ENCODE results near the gene CCL23.
"Not testable (repeated sequence)": the region's sequence is repeated elsewhere in the genome, so short reads cannot be mapped to it uniquely, and the experiment has no call there.

The CCL23 gene

GRCh38 chr17:36017799-36018198, at the start of gene CCL23:
Gene CCL23, minus strand, starts transcription at chr17:36017972. Its CDS starts 75 bp downstream, at chr17:36017897.
- DNase-seq (ENCODE audit: low spot score), result no peak

- DNase-seq (ENCODE audit: low spot score), result no peak
These were observed 48.7 kb upstream of the CCL23 start for GRCh38 chr17:36066365-36066985.

- DNase-seq (ENCODE audit: low spot score), result no peak
These were observed 46.2 kb upstream of the CCL23 start, which contains the start of gene CCL18 for GRCh38 chr17:36063786-36064541. Gene CCL18, plus strand, starts transcription at chr17:36064272. Its CDS starts 71 bp downstream, at chr17:36064343.

DNA sequence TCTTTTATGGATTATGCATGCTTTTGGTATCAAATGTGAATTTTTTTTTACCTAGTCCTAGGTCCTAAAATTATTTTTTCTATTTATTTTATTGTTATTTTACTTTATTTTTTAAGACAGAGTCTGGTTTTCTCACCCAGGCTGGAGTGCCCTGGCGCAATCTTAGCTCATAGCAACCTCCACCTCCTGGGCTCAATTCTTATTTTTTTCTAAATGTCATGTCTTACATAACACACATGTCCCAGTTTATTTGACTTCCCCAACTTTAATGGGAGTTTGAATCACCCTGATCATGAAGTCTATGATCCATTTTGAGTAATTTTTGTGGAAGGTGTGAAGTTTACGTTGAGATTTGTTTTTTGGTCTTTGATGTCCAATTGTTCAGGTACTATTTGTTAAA, 43.0 kb upstream of the CCL23 start:
- no peak for DNase-seq (ENCODE audit: low spot score)

DNA sequence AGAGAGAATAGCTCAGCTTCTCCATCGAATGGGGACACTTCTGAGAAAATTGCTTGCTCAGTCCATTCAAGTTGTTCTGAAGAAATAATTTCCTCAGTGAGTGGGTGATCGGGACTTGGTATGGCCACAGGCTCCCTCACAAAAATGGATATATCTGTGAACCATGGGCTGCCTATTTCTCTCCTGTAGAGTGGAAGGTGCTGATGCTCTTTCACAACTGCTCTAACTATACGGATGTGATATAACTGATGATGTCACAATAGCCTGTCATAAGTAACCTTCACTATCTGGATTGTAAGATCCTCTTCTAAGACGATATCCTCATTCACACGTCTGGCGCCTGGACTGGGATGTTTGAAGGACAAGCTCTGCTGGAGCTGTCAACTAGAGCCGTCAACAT, 41.6 kb upstream of the CCL23 start:
- DNase-seq (ENCODE audit: low spot score), result no peak

- DNase-seq (ENCODE audit: low spot score), result no peak
These were observed 40.1 kb upstream of the CCL23 start for GRCh38 chr17:36057911-36058310.

- DNase-seq (ENCODE audit: low spot score), result no peak
These were observed 38.2 kb upstream of the CCL23 start for GRCh38 chr17:36055921-36056520.

- no peak for DNase-seq (ENCODE audit: low spot score)
These were observed 37.4 kb upstream of the CCL23 start for GRCh38 chr17:36055171-36055570.

DNA sequence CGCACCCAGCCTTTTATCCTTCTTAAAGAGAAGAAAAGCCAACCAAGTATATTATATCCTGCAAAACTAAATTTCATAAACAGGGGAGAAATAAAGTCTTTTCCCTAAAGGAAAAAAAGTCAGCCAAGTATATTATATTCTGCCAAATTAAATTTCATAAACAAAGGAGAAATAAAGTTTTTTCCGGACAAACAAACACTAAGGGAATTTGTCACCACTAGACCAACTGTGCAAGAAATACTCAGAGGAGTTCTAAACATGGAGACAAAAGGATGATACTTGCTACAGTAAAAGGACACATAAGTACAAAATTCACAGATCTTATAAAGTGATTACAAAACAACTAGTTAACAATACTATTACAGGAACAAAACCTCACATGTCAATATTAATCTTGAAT, 31.9 kb upstream of the CCL23 start:
- no peak for DNase-seq (ENCODE audit: low spot score)

GRCh38 chr17:36048066-36048465, 30.3 kb upstream of the CCL23 start:
- no peak for DNase-seq (ENCODE audit: low spot score)

DNA sequence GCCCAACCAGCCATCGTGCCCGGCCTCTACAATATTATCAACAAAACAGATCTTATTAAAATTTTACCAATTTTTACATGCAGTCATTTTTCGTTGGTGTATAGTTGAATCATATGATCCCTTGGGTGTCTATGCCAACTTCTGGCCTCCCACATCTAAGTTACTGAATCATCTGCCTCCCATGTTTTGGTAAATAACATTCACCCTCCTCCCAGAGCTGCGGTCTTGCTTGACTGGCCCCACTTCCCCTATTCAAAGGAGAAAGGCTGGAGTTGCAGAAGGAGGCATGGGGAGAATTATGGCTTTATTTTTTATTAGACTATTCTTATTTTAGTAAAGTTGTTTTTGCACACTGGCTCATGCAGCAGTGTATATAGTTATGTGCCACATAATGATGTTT, 18.5 kb upstream of the CCL23 start:
- no peak for DNase-seq (ENCODE audit: low spot score)

DNA sequence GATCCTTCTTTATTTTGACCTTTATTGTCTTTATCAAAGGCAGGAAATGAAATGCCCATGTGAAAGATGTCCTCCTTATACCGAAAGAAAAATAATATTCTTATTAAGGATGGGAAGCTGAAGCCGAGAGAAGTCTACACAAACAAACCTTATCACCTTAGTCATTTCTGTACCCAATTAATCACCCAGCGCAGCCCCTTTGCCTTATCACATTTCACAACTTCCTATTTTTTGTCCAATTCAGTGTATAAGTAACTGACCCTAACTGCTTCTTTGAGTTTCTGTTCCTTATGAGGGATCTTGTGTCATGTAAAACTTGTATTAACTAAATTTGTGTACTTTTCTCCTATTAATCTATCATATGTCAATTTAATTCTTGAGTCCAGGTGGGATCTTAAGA, 16.4 kb upstream of the CCL23 start:
- no peak for DNase-seq (ENCODE audit: low spot score)

GRCh38 chr17:36030956-36031355, 13.2 kb upstream of the CCL23 start:
- DNase-seq (ENCODE audit: low spot score), result no peak

GRCh38 chr17:36027761-36028160, 10.0 kb upstream of the CCL23 start:
- no peak for DNase-seq (ENCODE audit: low spot score)

GRCh38 chr17:36024106-36024869, 6.5 kb upstream of the CCL23 start:
- DNase-seq (ENCODE audit: low spot score), result no peak

DNA sequence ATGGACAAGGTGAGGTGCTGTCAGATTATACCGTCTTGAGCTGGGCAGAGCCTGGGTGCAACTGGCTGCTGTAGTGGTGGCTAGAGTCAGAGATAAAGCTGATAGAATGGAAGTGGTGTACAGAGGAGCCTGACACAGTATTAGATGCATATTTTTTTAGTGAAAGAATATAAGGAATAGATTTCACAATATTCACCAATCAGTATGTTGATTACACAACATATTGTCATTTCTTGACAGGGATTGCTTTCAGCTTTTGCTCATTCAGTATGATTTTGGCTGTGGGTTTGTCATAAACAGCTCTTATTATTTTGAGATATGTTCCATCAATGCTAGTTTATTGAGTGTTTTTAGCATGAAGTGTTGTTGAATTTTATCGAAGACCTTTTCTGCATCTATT, 1.7 kb upstream of the CCL23 start:
- DNase-seq (ENCODE audit: low spot score), result no peak

GRCh38 chr17:36016555-36016954, 1.2 kb downstream of the CCL23 start:
- no peak for DNase-seq (ENCODE audit: low spot score)

GRCh38 chr17:36015895-36016294, 1.9 kb downstream of the CCL23 start:
- DNase-seq (ENCODE audit: low spot score), result not testable (repeated sequence)

GRCh38 chr17:36014946-36015345, 2.8 kb downstream of the CCL23 start:
- DNase-seq (ENCODE audit: low spot score), result no peak

GRCh38 chr17:36011201-36011600, 6.6 kb downstream of the CCL23 start:
- no peak for DNase-seq (ENCODE audit: low spot score)

DNA sequence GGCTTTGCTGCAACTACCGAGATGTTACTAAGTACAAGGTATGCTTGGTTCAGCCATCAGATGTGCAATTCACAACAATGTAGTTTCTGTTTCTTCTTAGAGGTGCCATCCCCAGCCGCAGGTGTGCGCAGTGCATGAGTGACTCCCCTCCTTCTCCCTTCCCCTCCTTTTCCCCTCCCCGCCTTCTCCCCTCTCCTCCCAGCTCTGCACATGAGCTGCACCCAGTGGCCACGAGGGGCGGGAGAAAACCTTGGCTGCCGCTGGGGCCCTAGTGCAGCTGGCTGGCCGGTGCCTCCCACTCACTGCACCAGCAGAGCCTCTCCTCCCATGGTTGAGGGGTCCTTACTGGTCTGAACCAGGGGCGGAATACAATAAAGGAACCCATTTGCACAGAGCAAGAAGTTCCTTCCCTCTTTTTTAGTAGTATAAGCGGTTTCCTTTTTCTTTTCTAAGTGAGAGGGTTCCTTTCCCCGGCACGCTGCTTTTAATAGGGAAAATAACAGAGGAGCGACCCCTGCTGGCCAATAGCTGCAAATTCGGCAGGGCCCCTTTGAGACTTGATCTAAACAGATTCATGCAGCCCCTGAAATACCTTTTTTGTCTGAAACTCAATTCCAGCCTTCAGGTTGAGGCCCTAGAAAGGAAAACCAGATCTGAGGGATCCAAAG, 8.6 kb downstream of the CCL23 start:
- DNase-seq (ENCODE audit: low spot score), result no peak

- no peak for DNase-seq (ENCODE audit: low spot score)
These were observed 13.1 kb downstream of the CCL23 start for GRCh38 chr17:36004594-36005108.

Measured in globus pallidus (tissue), 1 donor.